Stimulated activated CD8-positive, alpha-beta memory T cell treated with anti-CD3 and anti-CD28 coated beads, Interleukin-7, amount 100 ng/mL, for 4 hours (primary cell): ENCODE measurements around the gene PPP1R9A.

Experiments used
- DNase-seq, 2 donors: peaks; one replicate each; pipeline ENCODE4 v3.0.0-alpha.2; 2020; ENCODE audit warnings: low read depth in 2 of 2

PPP1R9A gene

DNA sequence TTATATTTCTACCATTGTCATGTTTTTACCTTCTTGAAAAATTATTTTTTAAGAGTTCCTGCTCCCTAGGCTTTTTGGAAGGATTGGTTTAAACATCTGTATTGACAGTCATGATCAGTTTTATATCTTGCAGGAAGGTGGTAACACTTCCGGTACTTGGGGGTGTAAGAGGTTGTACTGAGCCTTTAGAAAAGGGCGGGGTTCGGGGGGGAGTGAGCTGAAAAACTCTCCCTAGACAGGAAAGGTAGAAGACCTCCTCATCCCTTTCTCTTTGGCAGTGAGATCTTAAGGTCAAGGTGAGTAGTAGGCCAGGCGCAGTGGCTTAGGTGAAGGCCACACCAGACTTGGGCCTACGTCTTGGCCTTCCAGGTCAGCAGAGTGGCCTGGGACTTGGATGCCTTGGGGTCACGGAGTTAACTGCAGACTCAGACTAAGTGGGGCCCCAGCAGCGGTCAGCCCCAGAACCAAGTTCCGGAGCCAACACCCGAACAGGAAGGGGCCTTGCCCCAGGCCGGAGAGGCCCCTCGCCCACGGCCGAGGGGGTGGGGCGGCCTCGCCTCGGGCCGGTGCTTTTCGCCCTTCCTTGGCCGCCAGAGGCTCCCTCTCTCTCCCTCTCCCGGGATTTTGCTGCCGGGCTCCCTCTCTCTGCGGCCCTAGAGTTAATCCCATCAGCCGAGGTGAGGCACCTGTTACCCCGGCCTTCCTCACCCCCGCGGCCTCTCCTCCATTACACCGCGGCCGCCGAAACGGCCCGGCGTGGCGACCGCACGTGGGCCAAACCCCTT is at the start of gene PPP1R9A:
Gene PPP1R9A (plus strand): TSS at position 569 of the 785 bp plus-strand sequence. CDS start 2,520 bp downstream, outside the sequence.
- no peak for DNase-seq

DNA sequence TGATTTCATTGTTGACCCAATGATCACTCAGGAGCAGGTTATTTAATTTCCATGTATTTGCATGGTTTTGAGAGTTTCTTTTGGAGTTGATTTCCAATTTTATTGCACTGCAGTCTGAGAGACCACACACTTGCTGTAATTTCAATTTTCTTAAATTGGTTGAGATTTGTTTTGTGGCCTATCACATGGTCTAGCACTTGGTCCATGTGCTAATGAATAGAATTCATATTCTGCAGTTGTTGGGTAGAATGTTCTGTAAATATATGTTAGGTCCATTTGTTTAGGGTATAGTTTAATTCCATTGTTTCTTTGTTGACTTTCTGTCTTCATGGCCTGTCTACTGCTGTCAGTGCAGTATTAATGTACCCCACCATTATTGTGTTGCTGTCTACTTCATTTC is 36.3 kb upstream of the PPP1R9A start:
- DNase-seq, result no peak

DNA sequence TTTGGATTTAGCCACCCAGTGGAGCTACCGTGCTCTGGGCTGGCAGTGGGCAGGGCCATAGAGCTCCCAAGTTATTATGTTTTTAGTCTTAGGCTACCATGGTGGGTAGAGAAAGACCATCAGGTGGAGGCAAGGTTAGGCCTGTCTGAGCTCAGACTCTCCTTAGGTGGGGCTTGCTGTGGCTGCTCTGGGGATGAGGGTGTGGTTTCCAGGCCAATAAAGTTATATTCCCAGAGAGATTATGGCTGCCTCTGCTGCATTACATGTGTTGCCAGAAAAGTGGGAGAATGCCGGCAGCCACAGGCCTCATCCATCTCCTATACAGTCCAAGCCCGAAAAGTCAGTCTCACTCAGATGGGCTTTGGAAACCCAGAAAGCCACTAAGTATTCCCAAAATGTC is 34.2 kb upstream of the PPP1R9A start:
- no peak for DNase-seq

DNA sequence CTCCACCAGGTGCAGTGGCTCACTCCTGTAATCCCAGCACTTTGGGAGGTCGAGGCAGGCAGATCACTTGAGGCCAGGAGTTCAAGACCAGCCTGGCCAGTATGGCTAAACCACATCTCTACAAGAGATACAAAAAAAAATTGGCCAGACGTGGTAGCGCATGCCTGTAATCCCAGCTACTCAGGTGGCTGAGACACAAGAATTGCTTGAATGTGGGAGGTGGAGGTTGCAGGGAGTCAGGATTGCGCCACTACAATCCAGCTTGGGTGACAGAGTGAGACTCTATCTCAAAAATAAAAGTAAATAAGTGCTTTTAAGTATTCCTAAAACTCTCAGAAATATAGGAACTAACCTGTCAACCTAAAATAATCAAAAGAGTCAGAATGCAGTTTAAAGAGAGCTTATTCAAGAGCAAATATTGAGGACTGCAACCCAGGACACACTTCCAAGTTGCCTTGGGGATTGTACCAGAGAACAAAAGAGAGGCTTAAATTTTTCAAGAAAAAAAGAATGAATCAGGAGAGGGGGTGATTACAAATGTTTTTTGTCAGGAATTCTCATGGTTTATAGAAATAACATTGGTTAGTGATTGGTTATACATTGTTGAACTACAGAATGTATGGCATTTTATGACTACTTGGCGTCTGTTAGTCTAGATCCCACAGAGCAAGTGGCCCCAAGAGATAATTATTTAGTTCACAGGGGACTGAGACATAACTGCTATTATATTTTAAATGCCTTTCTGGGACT is 33.2 kb upstream of the PPP1R9A start:
- DNase-seq, result no peak

DNA sequence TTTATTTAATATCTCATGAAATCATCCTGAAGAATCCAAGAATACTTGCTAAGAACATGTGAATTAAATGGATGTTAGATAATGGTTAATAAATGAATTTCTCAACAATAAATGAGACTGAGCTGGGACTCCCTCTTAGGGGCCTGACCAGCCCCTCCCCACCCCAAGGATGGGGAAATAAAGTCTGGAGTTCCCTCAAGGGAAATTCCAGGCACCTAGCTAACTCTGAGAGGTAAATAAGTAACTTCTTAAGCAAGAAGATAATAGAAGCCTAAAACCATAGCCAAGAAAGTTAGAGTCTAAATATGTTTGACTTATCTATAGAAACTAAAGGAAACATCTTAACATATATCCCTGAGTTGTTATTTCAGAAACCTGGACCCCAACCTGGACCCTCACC is 32.2 kb upstream of the PPP1R9A start:
- no peak for DNase-seq

DNA sequence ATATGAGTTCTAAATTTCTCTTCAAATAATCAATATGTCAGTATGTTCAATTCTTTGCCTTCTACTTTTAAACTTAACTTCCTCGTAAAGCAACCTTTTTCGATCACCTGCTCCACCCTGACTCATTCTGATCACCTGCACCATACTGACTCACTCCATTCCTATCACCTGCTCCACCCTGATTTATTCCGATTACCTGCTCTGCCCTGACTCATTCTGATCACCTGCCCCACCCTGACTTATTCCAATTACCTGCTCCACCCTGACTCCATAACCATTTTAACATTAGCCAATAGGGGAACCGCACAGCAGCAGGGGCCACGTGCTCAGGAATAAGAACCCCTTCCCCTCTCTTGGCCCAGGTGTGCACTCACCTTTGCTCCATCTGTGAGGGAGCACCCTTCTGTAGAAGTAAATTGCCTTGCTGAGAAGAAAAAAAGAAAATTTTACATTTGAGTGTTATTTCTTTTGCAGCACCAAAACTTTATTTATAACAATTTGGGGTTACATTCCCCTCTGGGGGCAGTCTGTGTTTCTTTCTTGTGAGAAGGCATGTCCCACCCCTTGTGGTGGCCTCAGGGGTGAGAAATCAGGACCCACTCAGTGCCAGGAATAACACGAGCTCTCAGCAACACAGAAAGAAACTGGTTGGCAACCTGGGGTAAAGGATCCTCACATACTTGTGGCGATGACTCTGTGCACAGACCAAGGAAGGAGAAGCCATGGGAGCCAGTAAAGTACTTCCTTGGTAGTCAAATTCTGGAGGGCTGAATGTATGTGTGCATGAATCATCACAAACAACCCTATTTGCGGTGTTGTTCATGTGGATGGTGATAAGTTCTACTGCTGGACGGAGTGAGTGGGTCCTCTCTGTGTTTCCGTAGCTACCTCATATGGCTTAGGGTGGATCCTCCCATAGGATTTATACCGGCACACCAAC is 29.4 kb upstream of the PPP1R9A start:
- DNase-seq, result no peak

DNA sequence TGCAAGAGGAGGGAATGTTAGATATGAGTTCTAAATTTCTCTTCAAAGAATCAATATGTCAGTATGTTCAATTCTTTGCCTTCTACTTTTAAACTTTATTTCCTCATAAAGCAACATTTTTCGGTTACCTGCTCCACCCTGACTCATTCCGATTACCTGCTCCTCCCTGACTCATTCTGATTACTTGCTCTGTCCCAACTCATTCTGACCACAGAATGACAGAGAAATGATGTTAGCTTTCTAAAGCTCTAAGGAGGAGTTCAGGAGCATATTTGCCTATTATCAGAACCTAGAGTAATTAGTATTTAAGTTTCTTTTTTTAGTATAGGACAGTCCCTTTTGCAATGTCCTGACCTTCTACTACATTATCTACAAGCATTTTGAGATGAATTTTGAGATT is 24.5 kb upstream of the PPP1R9A start:
- no peak for DNase-seq

DNA sequence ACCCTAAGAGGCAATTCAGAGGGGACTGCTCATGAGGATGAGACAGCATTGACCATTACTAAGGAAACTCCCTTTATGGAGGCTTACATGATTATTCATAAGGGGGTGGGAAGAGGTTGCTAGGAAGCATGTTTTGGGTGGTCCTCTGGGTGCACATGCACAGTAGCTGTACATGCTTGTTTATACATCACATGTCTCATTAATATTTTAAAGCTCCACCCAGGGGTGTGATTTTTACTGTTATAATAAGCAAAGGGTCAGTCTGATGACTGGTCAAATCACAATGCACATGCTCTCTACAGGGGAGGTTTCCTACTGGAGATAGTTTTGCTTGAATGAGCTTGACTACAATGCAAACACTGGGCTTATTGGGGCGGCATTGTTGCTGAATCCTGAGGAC is 23.8 kb upstream of the PPP1R9A start:
- no peak for DNase-seq

DNA sequence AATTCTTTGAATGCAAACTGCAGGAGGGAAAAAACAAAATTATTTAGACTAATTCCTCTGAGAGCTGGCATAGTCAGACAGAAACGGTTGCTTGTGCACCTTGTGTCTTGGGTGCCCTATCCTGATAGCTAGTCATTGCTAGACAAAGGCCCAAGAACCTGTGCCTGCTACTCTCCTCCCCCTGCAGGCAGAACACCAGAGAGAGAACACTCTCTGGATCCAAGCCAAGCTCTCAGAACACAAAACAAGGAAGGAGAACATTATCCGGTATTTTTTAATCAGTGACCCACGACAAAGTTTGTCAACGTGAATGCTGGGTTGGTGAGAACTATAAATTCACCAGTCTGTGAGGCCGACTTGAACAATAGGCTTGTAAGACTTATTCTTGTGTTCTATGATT is 18.8 kb upstream of the PPP1R9A start:
- DNase-seq, result no peak

DNA sequence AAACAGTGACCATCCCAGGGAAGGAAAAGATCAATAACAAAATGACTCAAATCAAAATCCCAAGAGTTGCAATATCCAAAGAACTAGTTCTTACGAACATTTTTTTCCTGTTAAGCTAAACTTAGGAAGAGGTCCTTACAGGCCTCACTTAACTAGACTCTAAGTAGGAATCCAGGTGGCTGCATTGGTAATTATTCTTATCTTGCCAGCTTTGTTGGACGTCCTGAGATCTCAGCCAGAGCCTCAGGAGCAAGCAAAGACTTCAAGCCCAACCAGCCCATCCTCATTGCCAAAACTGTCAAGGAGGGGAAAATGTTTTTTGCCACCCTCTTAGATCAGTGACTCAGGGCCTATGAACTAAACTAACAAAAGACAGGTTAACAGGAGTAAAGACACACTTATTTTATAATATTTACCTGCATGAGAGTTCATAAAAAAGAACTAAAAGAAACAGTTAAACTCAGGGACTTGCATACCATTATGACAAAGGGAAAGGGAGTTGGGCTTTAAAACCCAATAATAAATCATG is 18.3 kb upstream of the PPP1R9A start:
- no peak for DNase-seq

DNA sequence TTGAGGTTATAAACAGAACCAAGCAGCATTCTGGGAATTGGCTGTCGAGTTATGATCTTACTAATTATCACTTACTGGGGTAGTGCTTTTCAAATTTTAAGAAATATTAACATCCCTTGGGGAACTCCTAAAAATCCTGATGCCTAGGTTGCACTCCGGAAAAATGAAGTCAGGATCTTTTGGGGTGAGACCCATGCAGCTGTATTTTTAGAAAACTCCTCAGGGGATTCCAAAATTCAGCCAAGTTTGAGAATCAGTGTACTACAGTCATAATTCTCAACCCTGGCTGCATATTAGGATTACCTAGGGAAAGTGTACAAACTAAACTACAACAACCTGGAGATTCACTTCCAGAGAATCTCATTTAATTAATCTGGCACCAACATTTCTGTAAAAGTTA is 17.2 kb upstream of the PPP1R9A start:
- DNase-seq, result no peak

DNA sequence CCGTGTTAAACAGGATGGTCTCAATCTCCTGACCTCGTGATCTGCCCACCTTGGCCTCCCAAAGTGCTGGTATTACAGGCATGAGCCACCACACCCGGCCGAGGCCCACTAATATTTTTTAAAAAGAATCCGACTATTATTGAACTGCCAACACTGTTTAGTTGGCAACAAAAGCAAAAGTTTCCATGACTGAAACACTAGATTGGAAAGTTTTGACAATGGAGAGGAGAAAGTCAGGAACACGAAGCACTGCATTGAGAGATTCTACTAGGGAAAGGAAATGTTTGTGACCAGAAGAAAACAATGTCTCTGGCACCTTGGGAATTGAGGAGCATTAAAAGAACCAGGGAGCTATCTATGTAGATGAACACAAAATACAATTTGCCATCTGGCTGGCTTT is 13.7 kb upstream of the PPP1R9A start:
- no peak for DNase-seq

DNA sequence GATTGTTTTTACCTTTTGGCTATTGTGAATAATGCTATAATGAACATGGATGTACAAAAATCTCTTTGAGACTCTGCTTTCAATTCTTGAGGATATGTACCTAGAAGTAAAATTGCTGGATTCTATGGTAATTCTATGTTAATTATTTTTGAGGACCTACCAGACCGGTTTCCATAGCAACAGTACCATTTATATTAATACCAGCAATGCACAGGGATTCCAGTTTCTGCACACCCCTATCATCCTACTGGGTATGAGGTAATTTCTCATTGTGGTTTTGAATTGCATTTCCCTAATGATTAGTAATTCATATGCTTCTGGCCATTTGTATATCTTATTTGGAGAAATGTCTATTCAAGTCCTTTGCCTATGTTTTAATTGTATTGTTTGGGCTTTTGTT is 9.9 kb upstream of the PPP1R9A start:
- DNase-seq, result no peak

DNA sequence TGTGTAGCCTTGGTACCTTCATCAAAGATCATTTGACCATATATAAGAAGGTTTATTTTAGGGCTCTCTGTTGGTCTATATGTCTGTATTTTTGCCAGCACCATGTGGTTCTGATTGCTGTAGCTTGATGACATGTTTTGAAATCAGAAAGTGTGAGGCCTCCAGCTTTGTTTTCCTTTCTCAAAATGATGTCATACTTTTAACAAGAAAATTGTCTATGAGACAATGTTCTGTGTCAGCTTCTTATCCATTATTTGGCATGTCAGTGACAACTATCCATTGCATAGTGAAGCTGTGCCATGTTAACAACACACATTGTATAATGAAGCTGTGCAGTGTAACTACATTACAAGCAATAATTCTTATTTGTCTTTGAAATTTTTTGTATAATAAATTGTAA is 9.1 kb upstream of the PPP1R9A start:
- DNase-seq, result no peak

DNA sequence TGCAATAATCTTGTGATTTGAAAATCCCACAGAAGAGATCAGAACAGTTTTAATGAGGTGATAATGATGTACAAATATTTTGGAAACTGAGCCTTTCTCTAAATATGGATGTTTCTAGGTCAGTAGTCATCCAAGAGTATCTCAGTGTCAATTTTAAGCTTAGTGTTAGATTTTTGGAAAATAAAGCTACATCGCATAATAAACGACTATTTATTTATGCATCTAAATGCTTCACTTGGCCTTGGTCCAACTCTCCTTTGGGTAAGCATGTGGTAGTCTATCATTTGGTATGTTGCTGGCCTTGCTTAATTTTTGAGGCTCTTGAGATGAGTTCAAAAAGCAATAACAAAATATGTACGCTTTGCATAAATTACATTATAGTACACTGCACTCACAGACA is 5.4 kb upstream of the PPP1R9A start:
- DNase-seq, result no peak

DNA sequence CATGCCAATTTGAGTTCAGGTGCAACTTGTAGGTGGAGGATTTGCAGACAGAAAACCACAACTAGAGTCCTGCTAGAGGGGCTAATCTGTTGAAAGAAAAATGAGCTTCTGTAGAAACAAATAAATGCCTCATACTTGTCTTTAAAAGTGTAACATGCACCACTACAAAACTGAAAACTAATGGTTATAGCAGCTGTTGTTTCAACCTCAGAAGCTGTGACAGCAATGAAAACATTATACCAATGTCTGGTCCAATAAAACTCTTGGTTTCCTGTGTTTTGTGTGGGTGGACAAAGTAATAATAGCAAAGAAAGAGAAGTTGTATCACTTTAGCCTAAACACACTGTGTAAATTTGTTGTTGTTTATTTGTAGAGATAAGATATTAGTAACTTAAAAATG is 3.4 kb upstream of the PPP1R9A start:
- no peak for DNase-seq

DNA sequence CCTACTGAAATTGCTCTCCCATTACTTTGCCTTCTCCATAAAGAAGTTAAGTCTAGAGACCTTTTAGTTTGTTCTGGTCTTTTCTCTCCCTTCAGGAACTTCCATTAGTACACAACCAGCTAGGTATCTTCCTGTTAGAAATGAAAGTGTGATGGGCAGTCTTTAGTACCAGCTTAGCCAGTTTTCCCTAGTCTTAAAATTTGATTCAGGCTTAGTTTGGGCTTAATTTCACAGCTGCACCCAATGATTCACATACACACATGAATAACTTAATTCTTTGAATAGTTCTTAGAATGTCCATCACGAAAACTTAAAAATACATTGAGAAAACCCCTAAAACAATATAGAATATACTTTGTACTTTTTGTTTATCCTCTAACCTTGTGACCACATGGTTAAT is 2.4 kb upstream of the PPP1R9A start:
- no peak for DNase-seq

DNA sequence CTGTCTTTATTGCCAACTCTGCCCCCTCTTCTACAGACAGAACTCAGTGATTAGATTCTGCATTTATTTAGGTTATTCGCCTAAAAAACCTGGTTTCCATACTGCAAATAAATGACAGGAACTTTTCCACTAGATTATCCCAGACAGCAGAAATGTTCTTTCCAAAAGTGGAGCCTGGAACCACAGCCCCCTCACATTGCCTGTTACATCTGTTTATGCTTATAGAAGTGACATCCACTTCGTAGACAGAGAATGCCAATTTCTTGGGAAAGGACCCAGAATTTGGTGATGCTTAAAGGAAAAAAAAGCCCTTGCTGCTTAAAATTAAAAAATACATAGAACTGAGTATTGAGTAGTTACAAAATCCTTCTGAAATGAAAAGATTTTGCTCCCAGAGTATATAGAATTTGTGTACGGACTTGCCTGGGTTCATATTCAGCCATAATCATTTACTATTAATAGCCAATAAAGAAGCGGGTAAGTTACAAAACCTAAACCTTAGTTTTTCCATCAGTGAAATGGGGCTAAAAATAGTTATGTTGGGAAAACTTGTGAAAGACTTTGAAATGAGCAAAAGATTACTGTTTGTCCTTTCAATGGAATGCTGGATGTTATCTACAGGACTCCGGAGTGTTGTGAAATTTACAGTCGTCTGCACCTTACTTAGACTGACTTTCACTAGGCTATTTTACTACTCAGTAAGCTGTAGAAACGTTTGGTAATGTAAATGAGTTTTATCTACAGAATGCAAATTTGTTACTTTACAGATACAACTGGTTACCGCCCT is 1.1 kb upstream of the PPP1R9A start:
- no peak for DNase-seq

DNA sequence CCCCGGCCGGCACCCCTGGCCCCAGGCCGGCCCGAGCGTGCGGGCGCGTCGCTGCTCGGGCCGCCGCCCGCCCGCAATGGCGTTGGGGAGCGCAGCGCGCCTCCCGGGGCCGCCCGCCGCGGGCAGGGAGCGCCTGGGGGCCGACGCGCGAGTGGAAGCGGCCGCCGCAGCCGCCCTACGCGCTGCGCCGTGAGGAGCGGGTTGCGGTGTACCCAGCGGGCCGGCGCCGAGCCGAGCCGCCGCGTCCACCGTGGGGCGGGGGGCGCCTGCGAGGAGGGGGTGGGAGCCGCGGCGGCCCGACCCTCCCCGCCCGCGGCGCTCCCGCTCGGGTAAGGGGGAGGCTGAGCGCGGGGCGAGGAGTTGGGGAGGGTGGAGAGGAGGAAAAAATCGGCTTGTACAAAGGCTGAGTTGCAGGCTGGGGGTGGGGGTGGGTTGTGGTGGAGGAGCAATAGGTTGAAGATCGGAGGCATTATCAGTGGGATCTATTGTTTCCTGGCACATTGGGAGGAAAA is 473 bp downstream of the PPP1R9A start:
- DNase-seq, result no peak

DNA sequence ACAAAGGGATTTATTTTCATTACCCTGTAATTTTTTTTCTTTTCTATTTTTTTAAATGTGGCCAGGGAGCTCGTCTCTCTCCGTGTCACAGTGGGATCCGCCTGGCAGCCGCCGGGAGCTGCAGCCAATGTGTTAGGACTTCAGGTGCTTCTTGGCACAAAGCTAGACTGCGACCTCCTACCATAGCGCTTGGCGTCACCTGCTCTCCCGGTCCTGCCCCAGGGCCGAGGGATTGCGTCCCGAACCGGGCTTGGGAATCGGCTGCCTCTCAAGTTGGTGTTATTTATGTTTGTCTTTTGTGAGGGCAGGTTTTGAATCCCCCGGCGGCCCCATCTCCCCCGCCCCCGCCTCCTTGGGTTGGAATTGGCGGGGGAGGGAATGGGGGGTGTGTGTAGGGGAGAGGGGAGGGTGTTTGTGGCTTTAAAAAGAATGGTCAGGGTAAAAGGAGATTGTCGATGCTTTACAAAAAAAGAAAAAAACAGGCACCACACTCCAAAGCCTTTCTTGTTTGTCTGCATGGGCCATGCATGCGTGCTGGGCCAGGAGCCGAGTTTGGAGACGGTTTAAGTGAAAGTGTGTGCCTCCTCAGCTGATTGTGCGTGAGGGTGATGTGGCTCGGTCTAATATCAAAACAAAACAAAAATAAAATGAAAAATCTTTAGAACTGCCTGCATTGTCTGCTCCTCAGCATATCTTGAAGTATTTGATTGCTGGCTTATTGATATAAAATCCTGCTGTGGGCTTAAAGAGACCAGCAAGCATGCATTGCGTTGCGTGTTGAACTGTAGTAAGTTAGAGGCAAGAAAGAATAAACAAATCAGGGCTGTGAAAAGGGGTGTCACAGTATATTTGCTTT is 1.2 kb downstream of the PPP1R9A start:
- no peak for DNase-seq
